ENCODE measurements around the gene SOBP.
A peak's percentile ranks its signal among the peaks of the same experiment; 100 is the strongest.

The SOBP gene

DNA sequence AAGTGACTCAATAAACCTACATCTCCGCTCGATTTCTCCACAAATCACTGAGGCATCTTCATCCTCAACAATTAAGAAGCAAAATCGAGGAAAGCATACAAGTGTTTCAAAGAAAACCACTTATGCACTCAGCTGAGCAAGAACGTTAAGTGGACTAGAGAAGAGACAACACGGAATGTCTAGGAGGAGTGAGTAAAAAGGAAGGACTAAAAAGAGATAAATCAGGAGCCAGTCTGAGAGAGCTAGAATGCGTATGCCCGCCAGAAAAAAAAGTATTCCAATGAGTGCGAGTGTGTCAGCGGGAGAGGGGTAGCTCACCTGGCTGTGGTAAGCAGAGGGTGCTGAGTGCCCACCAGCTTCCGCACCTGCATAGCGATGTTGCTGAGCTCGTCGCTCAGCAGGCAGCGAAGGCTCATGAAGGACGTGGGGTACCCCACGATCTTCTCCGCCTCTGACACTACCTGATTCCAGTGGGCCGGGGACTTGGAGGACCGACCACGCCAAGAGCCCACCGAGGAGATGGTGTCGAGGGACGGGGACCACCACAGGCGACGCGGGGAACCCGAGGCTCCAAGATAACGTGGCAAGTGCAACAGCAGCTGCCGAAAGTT, 31.1 kb upstream of the SOBP start:
- Histone ChIP-seq H3K9me3 (ENCODE audit: control insufficient read depth, low read length) (no peaks in the 10 kb centered on the region), H2AK5ac (ENCODE audit: low read length, severe bottlenecking) (no peak overlapping the region), H3K23ac (ENCODE audit: low read length in 2 of 2) (peak overlapping the region in 1 of 2 experiments; percentile 74), H3K27me3 (ENCODE audit: control insufficient read depth in 1 of 2, insufficient read depth in 1 of 2, low read length in 2 of 2) (no peaks in the 10 kb centered on the region), H2BK15ac (ENCODE audit: low read depth, poor library complexity, severe bottlenecking) (no peak overlapping the region), H3K4me3 (ENCODE audit: insufficient read depth in 1 of 2, low read depth in 1 of 2, low read length in 2 of 2) (peak overlapping the region; percentile 84 to 100), H2BK120ac (ENCODE audit: low read depth, low read length) (no peak overlapping the region), H2BK5ac (ENCODE audit: low read depth, low read length, poor library complexity, severe bottlenecking) (no peak overlapping the region), H3K18ac (ENCODE audit: low read depth in 1 of 2, low read length in 2 of 2) (peak overlapping the region; percentile 62 to 65), H3K4ac (ENCODE audit: low read depth in 1 of 2, low read length in 2 of 2) (peak overlapping the region; percentile 27 to 73), H3K9ac (ENCODE audit: low read length) (peak overlapping the region; percentile 96), H3K36me3 (ENCODE audit: control insufficient read depth in 1 of 2, insufficient read depth in 2 of 2, low read depth in 1 of 2, low read length in 2 of 2) (no peaks in the 10 kb centered on the region), H4K91ac (ENCODE audit: low read length) (peak overlapping the region; percentile 9), H4K8ac (ENCODE audit: low read length) (peak overlapping the region; percentile 47), H3K4me2 (ENCODE audit: low read length, poor library complexity, severe bottlenecking) (peak overlapping the region; percentile 66), H2BK12ac (ENCODE audit: low read length in 2 of 2) (peak overlapping the region in 1 of 2 experiments; percentile 10), H3K27ac (ENCODE audit: low read length, poor library complexity, severe bottlenecking) (peak overlapping the region; percentile 85), H3K14ac (ENCODE audit: low read length in 2 of 2) (peak overlapping the region in 1 of 2 experiments; percentile 30), H3K79me1 (replicated peaks; ENCODE audit: low read length, poor library complexity, severe bottlenecking) (peaks cover 19% of the 10 kb centered on the region), H3K4me1 (ENCODE audit: control insufficient read depth, insufficient read depth, low read depth, low read length) (peaks cover 4% of the 10 kb centered on the region), H2AFZ (ENCODE audit: low read depth, low read length) (peak overlapping the region; percentile 92)
- DNase-seq: peak; percentile 61
- under 1% methylated on average over 29 of the region's 29 CpGs for WGBS

DNA sequence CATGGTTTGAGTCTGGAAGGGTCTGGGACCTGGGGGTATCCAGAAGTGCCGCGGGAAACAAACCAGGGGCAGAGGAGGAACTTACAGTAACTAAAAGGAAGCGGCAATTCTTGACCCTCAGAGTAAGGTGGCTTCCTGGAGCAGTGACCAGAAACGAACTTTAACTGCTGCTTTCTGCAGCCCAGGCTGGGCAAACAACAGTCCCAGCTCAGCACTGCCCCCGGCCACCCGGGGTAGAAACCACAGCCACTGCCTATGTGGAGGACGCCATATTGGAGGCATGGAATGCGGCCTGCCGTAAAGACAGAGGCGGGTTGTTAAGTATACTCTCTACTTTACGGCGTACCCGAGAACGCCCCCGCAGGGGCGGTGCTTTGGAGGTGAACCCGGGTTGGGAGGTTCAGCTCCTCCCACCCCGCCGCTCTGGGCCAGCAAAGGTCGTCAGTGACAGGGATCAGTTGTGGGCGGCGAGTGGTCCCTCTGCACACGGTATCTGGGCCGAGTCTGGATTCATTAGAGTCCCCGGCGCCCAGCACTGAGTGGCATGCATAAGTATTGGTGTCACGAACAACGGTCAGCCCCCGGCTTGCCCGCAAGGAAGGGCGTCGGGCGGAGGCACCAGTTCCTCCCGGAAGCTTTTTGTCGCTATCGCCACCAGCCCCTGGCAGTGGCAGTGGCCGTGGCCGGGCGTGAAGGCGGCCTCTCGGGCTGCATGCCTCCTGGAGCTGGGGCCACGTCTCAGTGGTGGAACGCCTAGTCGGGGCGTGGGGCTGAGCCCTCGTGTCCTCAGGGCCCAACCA, 30.4 kb upstream of the SOBP start, which contains the start of gene PDSS2:
TSS of gene PDSS2 (minus strand) at position 282 of the 800 bp plus-strand sequence. CDS start at position 3, 279 bp downstream.
- Histone ChIP-seq H4K8ac (ENCODE audit: low read length) (peak within 1 kb of the TSS; percentile 96), H2BK120ac (ENCODE audit: low read depth, low read length) (peak within 1 kb of the TSS; percentile 11), H3K9me3 (ENCODE audit: control insufficient read depth, low read length) (no peaks in the 10 kb centered on the region), H2AFZ (ENCODE audit: low read depth, low read length) (peak within 1 kb of the TSS; percentile 96), H2BK5ac (ENCODE audit: low read depth, low read length, poor library complexity, severe bottlenecking) (no peak within 1 kb of the TSS), H3K4me2 (ENCODE audit: low read length, poor library complexity, severe bottlenecking) (peak within 1 kb of the TSS; percentile 80), H3K36me3 (ENCODE audit: control insufficient read depth in 1 of 2, insufficient read depth in 2 of 2, low read depth in 1 of 2, low read length in 2 of 2) (no peaks in the 10 kb centered on the region), H3K9ac (ENCODE audit: low read length) (peak within 1 kb of the TSS; percentile 96), H3K4me3 (ENCODE audit: insufficient read depth in 1 of 2, low read depth in 1 of 2, low read length in 2 of 2) (peak within 1 kb of the TSS; percentile 84 to 100), H2AK5ac (ENCODE audit: low read length, severe bottlenecking) (no peak within 1 kb of the TSS), H3K27me3 (ENCODE audit: control insufficient read depth in 1 of 2, insufficient read depth in 1 of 2, low read length in 2 of 2) (no peaks in the 10 kb centered on the region), H2BK15ac (ENCODE audit: low read depth, poor library complexity, severe bottlenecking) (no peak within 1 kb of the TSS), H3K23ac (ENCODE audit: low read length in 2 of 2) (peak within 1 kb of the TSS in 1 of 2 experiments; percentile 74), H3K4ac (ENCODE audit: low read depth in 1 of 2, low read length in 2 of 2) (peak within 1 kb of the TSS; percentile 73 to 92), H3K14ac (ENCODE audit: low read length in 2 of 2) (peak within 1 kb of the TSS in 1 of 2 experiments; percentile 78), H3K18ac (ENCODE audit: low read depth in 1 of 2, low read length in 2 of 2) (peak within 1 kb of the TSS; percentile 65 to 99), H4K91ac (ENCODE audit: low read length) (peak within 1 kb of the TSS; percentile 9), H3K79me1 (replicated peaks; ENCODE audit: low read length, poor library complexity, severe bottlenecking) (peaks cover 16% of the 10 kb centered on the region), H3K4me1 (ENCODE audit: control insufficient read depth, insufficient read depth, low read depth, low read length) (peaks cover 4% of the 10 kb centered on the region), H2BK12ac (ENCODE audit: low read length in 2 of 2) (peak within 1 kb of the TSS in 1 of 2 experiments; percentile 10), H3K27ac (ENCODE audit: low read length, poor library complexity, severe bottlenecking) (peak within 1 kb of the TSS; percentile 85)
- under 1% methylated on average over 46 of the region's 46 CpGs for WGBS
- peak; percentile 98 for DNase-seq

DNA sequence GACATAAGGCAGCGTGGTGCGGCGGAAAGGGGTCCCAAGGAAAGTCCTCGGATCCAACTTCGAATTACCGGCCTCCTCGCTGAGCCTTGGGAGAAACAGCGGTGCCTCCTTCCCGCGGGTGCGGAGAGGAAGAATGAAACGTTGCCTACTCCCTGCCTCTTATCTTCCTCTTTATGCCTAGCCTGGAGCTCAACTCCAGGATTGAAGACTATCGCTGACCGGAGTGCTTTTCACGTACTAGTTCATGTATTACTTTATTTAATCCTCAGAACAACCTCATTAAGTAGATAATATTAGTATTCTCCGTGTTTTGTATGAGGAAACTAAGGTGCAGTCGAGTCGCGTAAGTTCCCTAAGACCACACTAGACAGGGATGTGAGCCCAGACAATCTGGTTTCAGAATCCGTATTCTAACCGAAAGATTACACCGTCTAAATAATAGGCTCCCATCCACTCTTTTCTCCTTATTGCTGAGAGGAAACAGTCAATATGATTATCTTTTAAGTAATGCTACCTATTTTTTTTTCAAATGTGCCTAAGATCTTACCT, 29.8 kb upstream of the SOBP start:
- Histone ChIP-seq H2BK120ac (ENCODE audit: low read depth, low read length) (peak overlapping the region; percentile 11), H2AK5ac (ENCODE audit: low read length, severe bottlenecking) (no peak overlapping the region), H3K4me3 (ENCODE audit: insufficient read depth in 1 of 2, low read depth in 1 of 2, low read length in 2 of 2) (peak overlapping the region; percentile 67 to 100), H2BK12ac (ENCODE audit: low read length in 2 of 2) (no peak overlapping the region), H3K4ac (ENCODE audit: low read depth in 1 of 2, low read length in 2 of 2) (peak overlapping the region; percentile 9 to 92), H3K79me1 (replicated peaks; ENCODE audit: low read length, poor library complexity, severe bottlenecking) (peaks cover 15% of the 10 kb centered on the region), H2BK5ac (ENCODE audit: low read depth, low read length, poor library complexity, severe bottlenecking) (no peak overlapping the region), H4K91ac (ENCODE audit: low read length) (peak overlapping the region; percentile 8), H3K14ac (ENCODE audit: low read length in 2 of 2) (peak overlapping the region in 1 of 2 experiments; percentile 78), H2BK15ac (ENCODE audit: low read depth, poor library complexity, severe bottlenecking) (no peak overlapping the region), H3K27me3 (ENCODE audit: control insufficient read depth in 1 of 2, insufficient read depth in 1 of 2, low read length in 2 of 2) (no peaks in the 10 kb centered on the region), H3K9ac (ENCODE audit: low read length) (peak overlapping the region; percentile 96), H3K18ac (ENCODE audit: low read depth in 1 of 2, low read length in 2 of 2) (peak overlapping the region; percentile 41 to 99), H3K4me1 (ENCODE audit: control insufficient read depth, insufficient read depth, low read depth, low read length) (peaks cover 4% of the 10 kb centered on the region), H3K23ac (ENCODE audit: low read length in 2 of 2) (no peak overlapping the region), H3K27ac (ENCODE audit: low read length, poor library complexity, severe bottlenecking) (no peak overlapping the region), H2AFZ (ENCODE audit: low read depth, low read length) (peak overlapping the region; percentile 96), H3K36me3 (ENCODE audit: control insufficient read depth in 1 of 2, insufficient read depth in 2 of 2, low read depth in 1 of 2, low read length in 2 of 2) (no peaks in the 10 kb centered on the region), H3K9me3 (ENCODE audit: control insufficient read depth, low read length) (no peaks in the 10 kb centered on the region), H4K8ac (ENCODE audit: low read length) (peak overlapping the region; percentile 96), H3K4me2 (ENCODE audit: low read length, poor library complexity, severe bottlenecking) (peak overlapping the region; percentile 80)
- DNase-seq: no peak
- 16% methylated on average over 16 of the region's 22 CpGs for WGBS

DNA sequence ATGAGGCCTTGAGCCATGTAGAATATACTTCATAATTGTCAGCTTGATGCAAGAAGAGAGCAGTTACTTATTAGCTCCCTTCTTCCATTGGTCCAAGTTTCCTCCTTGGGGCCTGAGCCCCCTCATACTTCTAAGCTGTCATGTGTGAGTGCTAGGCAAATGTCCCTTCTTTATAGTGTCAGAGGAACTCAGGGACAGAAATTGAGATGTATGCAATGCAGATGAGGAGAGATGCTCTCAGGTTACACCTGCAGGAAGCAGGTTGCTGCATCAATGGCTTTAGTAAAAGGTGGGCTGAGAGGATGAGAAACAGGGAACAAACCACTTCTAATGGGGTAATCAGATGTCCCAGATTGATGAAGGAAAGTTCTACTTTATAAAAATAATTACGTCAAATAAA, 23.9 kb upstream of the SOBP start:
- no peak overlapping the region for H2AFZ ChIP-seq (ENCODE audit: low read depth, low read length)
- no peak overlapping the region for H3K9ac ChIP-seq (ENCODE audit: low read length)
- no peak overlapping the region for H3K14ac ChIP-seq (ENCODE audit: low read length in 2 of 2)
- no peak overlapping the region for H3K4ac ChIP-seq (ENCODE audit: low read depth in 1 of 2, low read length in 2 of 2)
- H3K36me3 ChIP-seq (ENCODE audit: control insufficient read depth in 1 of 2, insufficient read depth in 2 of 2, low read depth in 1 of 2, low read length in 2 of 2): no peaks in the 10 kb centered on the region
- H3K4me1 ChIP-seq (ENCODE audit: control insufficient read depth, insufficient read depth, low read depth, low read length): no peaks in the 10 kb centered on the region
- WGBS: no CpG with 5 or more reads among the region's 1 CpG
- peaks cover 0 to 8% of the 10 kb centered on the region in 2 experiments for H3K27me3 ChIP-seq (ENCODE audit: control insufficient read depth in 1 of 2, insufficient read depth in 1 of 2, low read length in 2 of 2)
- H2BK12ac ChIP-seq (ENCODE audit: low read length in 2 of 2): no peak overlapping the region
- no peak for DNase-seq
- no peak overlapping the region for H4K91ac ChIP-seq (ENCODE audit: low read length)
- no peak overlapping the region for H4K8ac ChIP-seq (ENCODE audit: low read length)
- H3K4me2 ChIP-seq (ENCODE audit: low read length, poor library complexity, severe bottlenecking): no peak overlapping the region
- no peak overlapping the region for H2BK120ac ChIP-seq (ENCODE audit: low read depth, low read length)
- no peak overlapping the region for H3K27ac ChIP-seq (ENCODE audit: low read length, poor library complexity, severe bottlenecking)
- no peak overlapping the region for H2BK5ac ChIP-seq (ENCODE audit: low read depth, low read length, poor library complexity, severe bottlenecking)
- no peak overlapping the region for H3K18ac ChIP-seq (ENCODE audit: low read depth in 1 of 2, low read length in 2 of 2)
- H3K9me3 ChIP-seq (ENCODE audit: control insufficient read depth, low read length): no peaks in the 10 kb centered on the region
- H2BK15ac ChIP-seq (ENCODE audit: low read depth, poor library complexity, severe bottlenecking): no peak overlapping the region
- no peaks in the 10 kb centered on the region for H3K79me1 ChIP-seq (replicated peaks; ENCODE audit: low read length, poor library complexity, severe bottlenecking)
- no peak overlapping the region for H3K23ac ChIP-seq (ENCODE audit: low read length in 2 of 2)
- H3K4me3 ChIP-seq (ENCODE audit: insufficient read depth in 1 of 2, low read depth in 1 of 2, low read length in 2 of 2): no peak overlapping the region
- H2AK5ac ChIP-seq (ENCODE audit: low read length, severe bottlenecking): no peak overlapping the region
